Panc1 (cell line): ENCODE data around the gene ELAPOR2. TPM values are rescaled to one million over a fixed set of nuclear protein-coding genes. Genes with fewer than 3 reads are reported as not detected.

Experiments
- total RNA-seq: library from RNA; stranded (reverse); gene quantifications from one replicate; pipeline ENCODE4 v1.2.1, GENCODE V29; 2021; ENCODE audit not compliant: unreplicated experiment

Gene ELAPOR2
- total RNA-seq, 1 experiment from 2014 or later = 0.39 TPM

Other genes starting within 250 kb of the ELAPOR2 start
- 54.0 TPM for gene DMTF1, start 92.8 kb upstream of the ELAPOR2 start, total RNA-seq
- gene TMEM243, start 160.1 kb upstream of the ELAPOR2 start, total RNA-seq = 15.4 TPM